CD4-positive, alpha-beta T cell treated with Interleukin-1 beta for 1 hour (primary cell): ENCODE results near the gene ARMH3.

Experiments
- DNase-seq, 2 donors: peaks; one replicate each; pipeline ENCODE4 v3.0.0-alpha.2; 2020 to 2022

ARMH3 gene

GRCh38 chr10:101935431-101935830 is 120.5 kb downstream of the ARMH3 start:
- no peak for DNase-seq

DNA sequence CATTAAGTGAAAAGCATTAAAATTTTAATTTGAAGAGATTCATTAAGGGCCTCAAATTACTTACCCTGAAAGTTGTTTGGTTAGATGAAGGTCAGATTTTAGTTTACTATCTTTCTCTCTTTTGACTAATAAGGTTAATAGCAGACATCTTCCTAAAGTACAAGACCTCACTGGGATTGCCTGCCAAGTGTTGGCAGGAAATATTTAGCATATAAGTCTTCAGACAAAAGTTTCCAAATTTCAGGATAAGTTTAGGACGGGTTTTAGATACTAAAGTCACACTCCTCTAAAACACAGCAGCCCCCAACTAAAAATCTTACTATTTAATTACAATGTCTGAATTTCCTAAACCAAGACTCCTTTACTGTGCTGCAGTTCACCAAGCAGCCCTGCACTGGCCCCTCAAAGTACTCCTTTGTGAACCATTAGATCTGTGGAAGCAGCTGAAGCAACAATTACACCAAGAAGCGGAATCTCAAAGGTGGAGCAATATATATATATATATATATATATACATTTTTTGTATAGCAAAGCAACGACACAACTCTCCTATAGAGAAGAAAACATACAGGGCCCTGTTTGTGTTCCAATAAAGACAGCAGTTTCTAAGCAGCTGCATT is 121.2 kb downstream of the ARMH3 start:
- no peak for DNase-seq

DNA sequence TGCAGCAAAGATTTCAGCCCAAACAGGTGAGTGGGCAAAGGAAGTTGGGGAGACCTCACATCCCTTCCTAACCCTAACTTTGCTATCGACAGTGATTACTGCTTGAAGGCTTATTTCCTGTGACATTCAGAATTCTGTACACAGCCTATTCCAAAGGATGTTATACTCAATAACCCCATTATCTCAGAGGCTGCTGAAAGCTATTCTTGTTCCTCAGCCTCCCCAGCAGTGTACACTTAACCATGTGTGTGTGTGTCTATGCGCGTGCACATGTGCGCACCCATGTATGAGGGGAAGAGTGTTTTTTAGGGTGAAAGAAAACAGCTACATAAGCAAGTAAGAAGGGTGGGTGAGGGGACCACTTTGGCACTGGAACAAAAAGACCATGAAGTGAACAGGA is 122.0 kb downstream of the ARMH3 start:
- DNase-seq: no peak

- no peak for DNase-seq
Observed at GRCh38 chr10:101932183-101932582, 123.8 kb downstream of the ARMH3 start.

GRCh38 chr10:101925027-101925426 is 130.9 kb downstream of the ARMH3 start:
- no peak for DNase-seq

DNA sequence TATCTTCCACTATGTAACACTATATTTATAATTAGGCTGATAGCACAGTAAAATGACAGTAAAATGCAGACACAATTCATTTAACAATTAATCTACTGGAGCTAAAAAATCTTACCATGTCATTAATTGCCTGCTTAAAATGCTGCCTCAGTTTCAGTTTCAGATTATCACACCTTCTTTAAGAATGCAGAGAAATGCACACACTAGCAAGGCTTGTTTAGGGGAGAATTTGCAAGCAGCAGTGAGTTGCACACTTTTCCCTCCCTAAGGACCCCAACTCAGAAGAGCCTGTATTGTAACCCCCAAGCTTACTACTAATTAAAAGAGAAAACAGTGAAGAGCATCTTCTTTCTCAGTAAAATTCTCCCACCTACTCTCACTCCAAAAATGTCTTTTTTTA is 132.7 kb downstream of the ARMH3 start:
- DNase-seq: no peak

GRCh38 chr10:101922846-101923245 is 133.1 kb downstream of the ARMH3 start:
- no peak for DNase-seq

DNA sequence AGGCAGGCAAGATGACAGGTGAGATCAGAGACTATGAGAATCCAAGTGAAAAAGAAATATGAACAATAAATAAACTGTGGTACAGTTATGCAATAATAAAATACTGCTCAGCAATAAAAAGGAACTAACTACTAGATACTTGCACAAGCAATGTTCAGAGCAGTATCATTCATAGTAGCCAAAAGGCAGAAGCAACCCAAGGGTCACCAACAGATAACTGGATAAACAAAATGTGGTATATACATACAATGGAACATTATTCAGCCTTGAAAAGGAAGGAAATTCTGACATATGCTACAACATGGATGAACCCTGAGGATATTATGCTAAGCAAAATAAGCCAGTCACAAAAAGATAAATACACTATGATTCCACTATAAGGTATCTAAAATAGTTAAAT is 135.4 kb downstream of the ARMH3 start:
- no peak for DNase-seq

DNA sequence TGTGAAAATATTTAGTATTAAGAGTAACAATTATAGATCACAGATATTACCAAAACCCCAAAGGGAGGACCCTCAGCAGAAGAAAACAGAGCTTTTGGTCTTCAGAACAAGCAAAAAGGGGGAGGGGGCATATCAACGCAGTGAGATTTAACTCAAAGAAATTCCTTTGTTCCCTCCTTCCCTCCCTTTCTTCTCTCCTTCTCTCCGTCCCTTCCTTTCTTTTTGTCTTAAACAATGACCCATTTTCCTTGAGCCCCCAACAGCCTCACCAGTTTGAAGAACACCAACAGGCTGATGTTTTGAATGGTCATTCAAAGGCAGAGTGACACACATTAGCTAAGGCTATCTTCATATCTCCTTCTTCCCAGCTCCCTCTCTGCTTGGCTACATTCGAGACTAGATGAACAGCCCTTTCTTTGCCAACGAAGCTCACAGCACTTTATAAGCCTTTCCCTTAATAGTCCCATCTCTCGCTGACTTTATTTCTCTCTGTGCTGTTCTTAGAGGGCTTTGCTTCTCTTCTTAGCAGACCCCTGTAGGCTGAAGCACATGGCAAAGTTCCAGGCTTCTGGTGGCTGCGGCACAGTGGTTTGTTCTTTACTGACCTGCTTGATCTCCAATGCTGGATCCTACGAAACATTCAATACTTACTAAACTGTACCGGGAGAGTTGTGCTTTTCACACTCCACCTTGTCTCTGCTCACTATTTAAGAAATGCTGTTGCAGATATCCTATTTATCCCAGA is 136.8 kb downstream of the ARMH3 start:
- DNase-seq: no peak

DNA sequence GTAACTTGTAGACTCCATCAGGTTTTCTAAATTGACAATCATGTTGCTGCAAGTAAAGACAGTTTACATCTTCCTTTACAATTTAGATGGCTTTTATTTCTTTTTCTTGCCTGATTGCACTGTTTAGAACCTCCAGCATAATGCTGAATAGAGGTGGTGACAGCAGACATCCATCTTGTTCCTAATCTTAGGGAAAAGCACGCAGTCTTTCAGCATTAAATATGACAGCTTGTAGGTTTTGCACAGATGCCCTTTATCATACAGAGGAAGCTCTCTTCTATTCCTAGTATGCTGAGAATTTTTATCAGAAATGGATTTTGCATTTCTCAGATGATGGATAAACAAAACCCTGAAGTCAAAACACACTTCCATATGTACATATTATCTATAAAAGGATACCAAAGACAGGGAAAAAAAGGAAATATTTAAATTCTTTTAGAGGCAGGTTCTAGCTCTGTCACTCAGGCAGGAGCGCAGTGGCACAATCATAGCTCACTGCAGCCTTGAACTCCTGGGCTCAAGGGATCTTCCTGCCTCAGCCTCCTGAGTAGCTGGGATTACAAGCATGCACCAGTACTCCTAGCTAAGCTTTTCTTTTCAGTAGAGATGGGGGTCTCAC is 143.3 kb downstream of the ARMH3 start:
- DNase-seq: no peak

DNA sequence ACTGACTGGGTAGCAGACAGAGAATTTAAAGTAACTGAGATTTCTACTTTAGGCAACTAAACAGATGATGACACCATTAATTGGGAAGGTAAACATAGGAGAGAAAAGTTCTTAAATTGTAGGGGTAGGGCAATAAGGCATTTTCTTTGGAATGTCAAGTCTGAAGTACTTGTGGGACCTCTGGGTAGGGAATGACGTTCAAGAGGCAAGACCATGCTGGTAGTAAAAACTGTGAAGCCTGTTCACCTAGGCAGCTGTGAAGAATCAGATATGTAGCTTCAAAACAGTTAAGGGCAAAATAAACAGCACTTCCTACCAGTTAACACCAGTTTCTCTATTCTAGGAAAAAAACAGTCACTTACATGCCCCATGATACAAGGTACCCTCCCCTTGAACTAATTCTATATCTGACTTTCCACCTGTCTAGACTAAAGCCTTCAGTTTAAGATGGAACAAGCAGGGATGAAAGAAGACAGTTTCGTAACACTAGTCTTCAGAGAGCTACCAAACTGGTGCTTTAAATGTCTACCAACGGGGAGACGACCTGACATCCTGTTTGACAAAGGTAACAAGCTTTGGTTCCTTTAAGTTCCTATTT is 149.3 kb downstream of the ARMH3 start:
- no peak for DNase-seq

- DNase-seq: no peak
Observed at GRCh38 chr10:101905251-101905650, 150.7 kb downstream of the ARMH3 start.

DNA sequence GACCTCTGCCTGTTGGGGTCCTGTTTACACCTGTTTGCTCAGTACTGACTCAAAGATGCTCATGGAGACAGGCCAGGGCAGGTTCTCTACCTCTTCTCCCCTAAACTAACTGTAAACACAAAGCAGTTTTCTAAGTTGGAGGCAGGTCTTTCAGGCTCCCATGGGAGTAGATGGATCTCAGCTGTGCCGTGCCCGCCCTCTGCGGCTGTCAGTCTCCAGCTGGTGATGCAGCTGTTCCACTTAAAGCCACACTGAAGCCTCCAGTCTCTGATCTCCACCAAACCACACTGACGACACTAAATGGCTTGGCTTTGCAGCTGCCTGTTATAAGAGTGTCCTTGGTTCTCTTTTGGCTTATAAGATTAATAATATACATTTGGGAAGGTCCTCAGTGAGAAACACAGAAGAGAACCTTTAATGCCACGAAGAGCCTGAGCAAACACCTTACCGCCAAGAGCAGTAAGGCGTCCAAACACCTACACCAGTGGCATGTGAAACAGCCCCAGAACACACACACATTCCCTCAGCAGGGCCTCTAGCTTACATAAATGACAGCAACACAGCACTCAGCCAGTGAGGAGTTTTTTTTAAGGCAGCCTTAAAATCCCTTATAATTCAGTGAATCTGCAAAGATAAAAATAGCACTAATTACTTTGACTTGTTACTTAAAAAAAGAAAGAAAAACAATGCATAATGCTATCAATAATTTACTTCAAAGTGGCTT is 152.0 kb downstream of the ARMH3 start:
- peak in 1 of 2 donors; percentile 65 for DNase-seq

DNA sequence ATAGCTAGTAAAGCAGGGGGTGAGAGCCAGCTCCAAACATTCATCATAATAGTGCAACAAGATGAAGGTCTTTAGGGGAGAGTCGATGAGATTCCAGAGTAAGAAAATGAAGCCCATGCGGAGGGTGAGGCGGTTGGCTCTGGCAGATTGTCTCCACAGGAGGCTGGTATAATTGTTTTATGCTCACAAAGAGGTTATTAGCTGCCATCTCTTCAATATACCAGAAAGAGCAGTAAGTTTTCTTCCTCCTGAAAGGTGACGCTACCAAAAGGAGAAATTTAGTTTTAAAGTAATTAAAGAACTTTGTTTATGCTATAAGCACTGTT is 153.2 kb downstream of the ARMH3 start:
- DNase-seq: no peak

DNA sequence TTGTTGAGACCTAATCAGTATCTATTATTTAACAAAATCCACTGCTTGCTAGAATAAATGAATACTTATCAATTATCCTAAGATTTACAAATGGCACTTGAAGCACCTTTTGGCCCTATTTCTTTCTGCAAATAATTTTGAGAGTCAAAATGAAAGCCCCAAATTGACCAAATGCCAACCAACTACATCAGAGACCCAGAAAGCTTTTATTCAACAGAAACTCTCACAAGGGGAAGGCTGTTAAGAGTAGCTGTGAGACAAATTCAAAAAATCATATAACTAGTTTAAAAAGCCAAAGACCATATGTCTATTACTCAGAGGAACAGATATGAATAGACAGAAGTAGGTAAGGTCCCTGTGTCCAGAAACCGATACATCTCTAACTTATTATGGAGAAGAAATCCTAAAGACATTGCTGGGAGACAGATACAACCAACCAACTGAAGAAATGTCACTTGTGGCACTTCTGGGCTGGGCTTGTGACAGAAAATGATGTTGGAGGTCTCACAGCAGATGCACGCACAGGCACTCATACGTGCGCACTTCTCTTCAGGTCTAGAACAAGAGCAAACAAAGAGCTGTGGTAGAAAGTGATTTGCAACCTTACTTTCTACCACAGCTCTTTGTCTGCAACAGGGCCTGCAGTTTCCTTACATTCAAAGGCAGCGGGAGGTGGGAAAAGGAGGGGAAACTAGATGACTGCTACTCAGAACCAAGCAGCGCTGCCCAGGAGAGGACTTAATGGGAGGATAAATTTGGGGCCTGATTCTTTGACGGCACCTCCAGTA is 153.7 kb downstream of the ARMH3 start:
- DNase-seq: no peak

DNA sequence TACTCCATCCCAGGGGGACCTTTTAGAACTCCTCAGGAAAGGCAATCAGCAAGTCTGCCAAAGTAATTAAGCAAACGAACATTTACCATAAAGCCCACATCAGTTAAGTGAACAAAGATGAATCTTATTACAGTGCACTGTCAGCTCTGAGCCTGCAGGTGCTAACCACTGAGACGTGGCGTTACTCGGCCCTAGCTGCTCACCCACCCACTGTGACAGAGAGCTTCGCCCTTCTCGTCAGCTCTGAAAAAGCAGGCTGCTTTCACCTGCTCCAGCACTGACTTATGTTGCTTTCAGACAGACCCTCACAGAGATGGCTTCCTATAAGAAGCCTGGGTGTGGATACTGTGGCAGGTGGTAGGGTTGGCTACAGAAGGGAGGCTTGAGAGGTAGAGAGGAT is 154.6 kb downstream of the ARMH3 start:
- peak in 1 of 2 donors; percentile 43 for DNase-seq

DNA sequence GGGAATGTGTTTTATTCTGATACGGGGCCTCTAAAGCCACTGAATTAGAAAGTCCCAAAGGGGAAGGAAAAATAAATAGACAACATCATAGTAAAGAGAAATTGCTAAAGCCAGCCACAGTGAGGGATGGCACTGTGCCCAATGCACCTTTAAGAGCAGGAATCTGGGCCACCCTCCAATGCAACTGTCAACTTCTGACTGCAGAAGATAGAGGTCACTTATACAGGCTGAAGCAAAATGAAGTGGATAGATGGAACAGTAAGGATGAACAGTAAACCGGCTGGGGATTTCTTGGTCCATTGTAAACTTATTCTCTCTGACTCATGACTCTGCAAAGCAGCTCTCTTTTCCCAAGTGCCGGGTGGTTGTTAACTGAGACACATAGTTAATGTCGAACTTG is 158.3 kb downstream of the ARMH3 start:
- DNase-seq: no peak

GRCh38 chr10:101896225-101896877 is 159.6 kb downstream of the ARMH3 start:
- DNase-seq: no peak

GRCh38 chr10:101895781-101896180 is 160.2 kb downstream of the ARMH3 start:
- DNase-seq: no peak

DNA sequence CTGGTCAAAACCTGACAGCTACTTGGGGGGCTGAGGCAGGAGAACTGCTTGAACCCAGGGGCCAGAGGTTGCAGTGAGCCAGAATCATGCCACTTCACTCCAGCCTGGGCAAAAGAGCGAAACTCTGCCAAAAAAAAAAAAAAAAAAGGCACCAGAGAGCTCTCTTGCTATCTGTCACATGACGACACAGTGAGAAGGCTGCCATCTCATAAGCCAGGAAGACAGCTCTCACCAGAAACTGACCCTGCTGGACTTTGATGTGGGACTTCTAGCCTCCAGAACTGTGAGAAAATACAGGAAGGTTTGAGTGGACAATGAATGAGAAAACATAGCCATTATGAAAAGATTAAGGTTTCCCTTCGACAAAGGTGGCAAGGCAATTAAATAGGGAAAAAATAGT is 161.2 kb downstream of the ARMH3 start:
- no peak for DNase-seq

DNA sequence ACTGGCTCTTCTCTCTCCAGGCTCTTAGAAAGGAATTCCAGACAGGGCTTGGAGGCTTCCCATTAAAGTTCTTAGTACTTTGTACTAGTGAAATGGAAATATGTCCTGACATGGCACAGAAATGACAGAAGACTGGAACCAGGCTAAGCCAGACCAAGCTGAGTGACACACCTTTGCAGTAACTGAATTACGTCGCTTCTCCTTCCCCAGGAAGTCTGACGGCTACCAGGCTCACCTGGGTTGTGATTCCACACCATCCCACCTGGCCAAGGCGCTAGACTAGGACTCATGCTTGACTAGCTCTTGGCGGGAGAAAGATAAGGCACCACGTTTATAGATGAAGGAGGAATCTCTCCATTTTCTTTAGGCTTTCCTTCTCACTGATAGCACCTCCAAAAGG is 161.7 kb downstream of the ARMH3 start:
- no peak for DNase-seq

DNA sequence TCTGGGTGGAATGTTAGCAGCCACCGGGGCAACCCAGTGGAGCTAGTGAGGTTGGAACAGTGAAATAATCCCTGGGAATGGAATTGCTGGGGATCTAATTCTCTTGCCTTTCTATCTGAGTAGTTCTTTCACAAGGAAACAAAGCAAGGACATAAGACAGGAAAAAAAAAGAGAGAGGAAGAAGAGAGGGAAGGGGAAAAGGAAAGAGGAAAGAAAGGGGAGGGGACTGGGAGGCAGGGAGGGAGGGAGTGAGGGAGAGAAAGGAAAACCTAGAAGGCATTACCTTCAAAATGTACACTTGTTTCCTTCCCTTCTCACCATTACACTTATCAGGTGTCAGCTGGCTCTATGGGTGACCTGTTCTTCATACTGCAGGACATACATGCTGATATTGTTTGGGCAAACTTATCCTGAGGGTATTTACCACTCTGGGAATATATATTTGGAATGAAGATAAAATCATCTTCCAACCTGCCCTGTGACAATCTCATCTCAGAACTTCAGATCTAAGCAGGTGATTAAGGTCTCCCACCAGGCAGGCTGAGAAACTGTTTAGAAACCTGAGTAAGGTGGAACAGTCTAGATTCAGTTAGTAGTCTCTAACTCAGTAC is 162.4 kb downstream of the ARMH3 start:
- no peak for DNase-seq
